ENCODE results near the gene DIPK1C. TPM values are rescaled to one million over a fixed set of nuclear protein-coding genes. Genes with fewer than 3 reads are reported as not detected.

Gene DIPK1C
- total and polyA plus RNA-seq, 2 experiments from 2014 or later: 0.07 TPM; not detected in 1

- Mint-ChIP-seq H3K27ac (no peak overlapping the region), H3K27me3 (ENCODE audit: insufficient read depth, low read depth, poor library complexity) (peaks cover 3% of the 10 kb centered on the region), H3K36me3 (ENCODE audit: low read depth) (no peaks in the 10 kb centered on the region), H3K4me1 (peaks cover 24% of the 10 kb centered on the region), H3K9me3 (no peaks in the 10 kb centered on the region), H3K4me3 (no peak overlapping the region)
- Histone ChIP-seq H3K36me3 (ENCODE audit: insufficient read depth) (no peaks in the 10 kb centered on the region; the same call in 1 of the 2 replicates), H3K9me2 (ENCODE audit: insufficient read depth) (0 out of 2 replicates have a peak, but pooled peaks cover 7% of the 10 kb centered on the region), H3K27ac (ENCODE audit: low read depth) (no peak overlapping the region), H2AFZ (no peak overlapping the region), H3K27me3 (ENCODE audit: insufficient read depth) (no peaks in the 10 kb centered on the region), H3F3A (replicated peaks; ENCODE audit: low read depth) (no peaks in the 10 kb centered on the region), H4K20me1 (replicated peaks; ENCODE audit: insufficient read depth) (no peaks in the 10 kb centered on the region), H3K4me2 (no peak overlapping the region), H3K79me2 (replicated peaks; ENCODE audit: insufficient read depth) (no peaks in the 10 kb centered on the region), H3K4me1 (ENCODE audit: insufficient read depth) (no peaks in the 10 kb centered on the region), H3K4me3 (no peak overlapping the region)
- ATAC-seq: no peak
- TF ChIP-seq ZNF462 (CRISPR knock-in tag; IDR thresholded peaks at IDR 0.05) (no peak), JUNB (IDR thresholded peaks at IDR 0.05; ENCODE audit: unreplicated experiment) (no peak)
- no peak for DNase-seq (ENCODE audit: low spot score)
Measured at GRCh38 chr18:74434466-74434865, 22.6 kb downstream of the DIPK1C start.

- Histone ChIP-seq H3K79me2 (replicated peaks; ENCODE audit: insufficient read depth) (no peaks in the 10 kb centered on the region), H2AFZ (peak overlapping the region; percentile 38; the same call in 1 of the 2 replicates), H3K27ac (ENCODE audit: low read depth) (no peak overlapping the region), H3K36me3 (ENCODE audit: insufficient read depth) (no peaks in the 10 kb centered on the region), H4K20me1 (replicated peaks; ENCODE audit: insufficient read depth) (no peaks in the 10 kb centered on the region), H3K9me2 (ENCODE audit: insufficient read depth) (0 out of 2 replicates have a peak, but pooled peaks cover 7% of the 10 kb centered on the region), H3K4me3 (no peak overlapping the region), H3K27me3 (ENCODE audit: insufficient read depth) (no peaks in the 10 kb centered on the region), H3K4me2 (no peak overlapping the region), H3K4me1 (ENCODE audit: insufficient read depth) (no peaks in the 10 kb centered on the region), H3F3A (replicated peaks; ENCODE audit: low read depth) (no peaks in the 10 kb centered on the region)
- H3K4me1 Mint-ChIP-seq: peaks cover 11% of the 10 kb centered on the region
- H3K27me3 Mint-ChIP-seq (ENCODE audit: insufficient read depth, low read depth, poor library complexity): peaks cover 8% of the 10 kb centered on the region
- DNase-seq (ENCODE audit: low spot score) (no peak), ATAC-seq (no peak)
- peaks cover 8% of the 10 kb centered on the region for H3K9me3 Mint-ChIP-seq
- no peak overlapping the region for H3K27ac Mint-ChIP-seq
- TF ChIP-seq NANOG (IDR thresholded peaks at IDR 0.05; ENCODE audit: borderline replicate concordance) (no peak), JUNB (IDR thresholded peaks at IDR 0.05; ENCODE audit: unreplicated experiment) (no peak)
- H3K36me3 Mint-ChIP-seq (ENCODE audit: low read depth): no peaks in the 10 kb centered on the region; the same call in 2 of the 3 replicates
- no peak overlapping the region for H3K4me3 Mint-ChIP-seq
Measured at GRCh38 chr18:74430806-74431571, 26.1 kb downstream of the DIPK1C start.
